Activated T-helper 17 cell treated with anti-CD3 and anti-CD28 coated beads, Interleukin-2, amount 50 U/mL, for 72 hours (primary cell): ENCODE results near the gene TRIM46. TPM values are rescaled to one million over a fixed set of nuclear protein-coding genes. Genes with fewer than 3 reads are reported as not detected.
"Not testable (repeated sequence)": the region's sequence is repeated elsewhere in the genome, so short reads cannot be mapped to it uniquely, and the experiment has no call there.

Experiments
- ATAC-seq: fragments of 150-1000 bp; cut with Tn5 transposase; replicated peaks from 2 replicates; pipeline ENCODE4 v1.10.0; 2021; ENCODE audit warnings: mild to moderate bottlenecking, moderate library complexity
- H3K27ac Mint-ChIP-seq: one replicate; pipeline ENCODE4 v1.8.0; 2022; ENCODE audit warnings: mixed read lengths
- H3K27me3 Mint-ChIP-seq: one replicate; pipeline ENCODE4 v1.8.0; 2022; ENCODE audit warnings: mixed read lengths
- H3K36me3 Mint-ChIP-seq: one replicate; pipeline ENCODE4 v1.8.0; 2022; ENCODE audit warnings: low read depth, mild to moderate bottlenecking, mixed read lengths
- H3K4me1 Mint-ChIP-seq: one replicate; pipeline ENCODE4 v1.8.0; 2022; ENCODE audit warnings: mixed read lengths
- H3K4me3 Mint-ChIP-seq: one replicate; pipeline ENCODE4 v1.8.0; 2022; ENCODE audit warnings: mild to moderate bottlenecking, mixed read lengths
- H3K9me3 Mint-ChIP-seq: one replicate; pipeline ENCODE4 v1.8.0; 2022; ENCODE audit warnings: mixed read lengths
- total RNA-seq, 2 donors: library from RNA; stranded (reverse); gene quantifications; one replicate each; pipeline ENCODE4 v1.2.3, GENCODE V29; 2022

Gene TRIM46
- total RNA-seq, 2 donors from 2014 or later, result 10.6 to 16.6 TPM

- not testable (repeated sequence) for ATAC-seq, H3K4me1 Mint-ChIP-seq, H3K36me3 Mint-ChIP-seq, H3K27ac Mint-ChIP-seq, H3K9me3 Mint-ChIP-seq, H3K4me3 Mint-ChIP-seq, H3K27me3 Mint-ChIP-seq
These were observed 11.0 kb upstream of the TRIM46 start for GRCh38 chr1:155162631-155163030.

GRCh38 chr1:155163785-155164184, 9.9 kb upstream of the TRIM46 start:
- not testable (repeated sequence) for H3K27ac Mint-ChIP-seq, H3K4me3 Mint-ChIP-seq, H3K36me3 Mint-ChIP-seq, ATAC-seq, H3K27me3 Mint-ChIP-seq, H3K9me3 Mint-ChIP-seq
- H3K4me1 Mint-ChIP-seq, result peaks cover 10% of the 10 kb centered on the region

GRCh38 chr1:155164625-155165024, 9.0 kb upstream of the TRIM46 start:
- not testable (repeated sequence) for H3K27ac Mint-ChIP-seq, H3K4me3 Mint-ChIP-seq, H3K9me3 Mint-ChIP-seq, ATAC-seq, H3K36me3 Mint-ChIP-seq, H3K27me3 Mint-ChIP-seq
- H3K4me1 Mint-ChIP-seq, result peaks cover 10% of the 10 kb centered on the region

GRCh38 chr1:155166051-155166470, 7.6 kb upstream of the TRIM46 start:
- ATAC-seq, result no peak
- H3K27ac Mint-ChIP-seq, result no peak overlapping the region
- peaks cover 10% of the 10 kb centered on the region for H3K4me1 Mint-ChIP-seq
- no peaks in the 10 kb centered on the region for H3K27me3 Mint-ChIP-seq
- H3K9me3 Mint-ChIP-seq, result no peaks in the 10 kb centered on the region
- H3K36me3 Mint-ChIP-seq, result peaks cover 22% of the 10 kb centered on the region
- no peak overlapping the region for H3K4me3 Mint-ChIP-seq

GRCh38 chr1:155166471-155167165, 7.0 kb upstream of the TRIM46 start:
- peaks cover 10% of the 10 kb centered on the region for H3K4me1 Mint-ChIP-seq
- ATAC-seq, result no peak
- no peaks in the 10 kb centered on the region for H3K27me3 Mint-ChIP-seq
- no peaks in the 10 kb centered on the region for H3K9me3 Mint-ChIP-seq
- H3K4me3 Mint-ChIP-seq, result no peak overlapping the region
- H3K36me3 Mint-ChIP-seq, result peaks cover 28% of the 10 kb centered on the region
- H3K27ac Mint-ChIP-seq, result no peak overlapping the region

GRCh38 chr1:155167166-155168104, 6.2 kb upstream of the TRIM46 start:
- no peaks in the 10 kb centered on the region for H3K9me3 Mint-ChIP-seq
- H3K27ac Mint-ChIP-seq, result peak overlapping the region; percentile 30
- ATAC-seq, result peak; percentile 86
- no peaks in the 10 kb centered on the region for H3K27me3 Mint-ChIP-seq
- peak overlapping the region; percentile 67 for H3K4me3 Mint-ChIP-seq
- H3K4me1 Mint-ChIP-seq, result peaks cover 16% of the 10 kb centered on the region
- H3K36me3 Mint-ChIP-seq, result peaks cover 36% of the 10 kb centered on the region

GRCh38 chr1:155168105-155168445, 5.6 kb upstream of the TRIM46 start:
- Mint-ChIP-seq H3K36me3 (peaks cover 40% of the 10 kb centered on the region), H3K4me1 (peaks cover 16% of the 10 kb centered on the region), H3K27ac (peak overlapping the region; percentile 30), H3K4me3 (peak overlapping the region; percentile 67)
- H3K27me3 Mint-ChIP-seq, H3K9me3 Mint-ChIP-seq, ATAC-seq: not testable (repeated sequence)

- no peaks in the 10 kb centered on the region for H3K27me3 Mint-ChIP-seq
These were observed 5.0 kb upstream of the TRIM46 start for GRCh38 chr1:155168456-155169210.

GRCh38 chr1:155169541-155169940, 4.1 kb upstream of the TRIM46 start:
- no peak for ATAC-seq
- peaks cover 49% of the 10 kb centered on the region for H3K36me3 Mint-ChIP-seq
- no peak overlapping the region for H3K4me3 Mint-ChIP-seq
- H3K9me3 Mint-ChIP-seq, result no peaks in the 10 kb centered on the region
- H3K27ac Mint-ChIP-seq, result no peak overlapping the region
- no peaks in the 10 kb centered on the region for H3K27me3 Mint-ChIP-seq
- peaks cover 27% of the 10 kb centered on the region for H3K4me1 Mint-ChIP-seq

More at GRCh38 chr1:155168456-155169210, 5.0 kb upstream of the TRIM46 start:
- Mint-ChIP-seq H3K27ac (no peak overlapping the region), H3K9me3 (no peaks in the 10 kb centered on the region), H3K4me3 (no peak overlapping the region), H3K36me3 (peaks cover 45% of the 10 kb centered on the region), H3K4me1 (peaks cover 22% of the 10 kb centered on the region)
- ATAC-seq, result no peak

- Mint-ChIP-seq H3K27me3 (no peaks in the 10 kb centered on the region), H3K9me3 (no peaks in the 10 kb centered on the region), H3K4me1 (peaks cover 27% of the 10 kb centered on the region), H3K36me3 (peaks cover 49% of the 10 kb centered on the region), H3K4me3 (no peak overlapping the region), H3K27ac (no peak overlapping the region)
- no peak for ATAC-seq
These were observed 3.4 kb upstream of the TRIM46 start for GRCh38 chr1:155170101-155170785.

GRCh38 chr1:155170806-155171205, 2.8 kb upstream of the TRIM46 start:
- no peak for ATAC-seq
- Mint-ChIP-seq H3K27ac (no peak overlapping the region), H3K4me1 (peaks cover 27% of the 10 kb centered on the region), H3K27me3 (no peaks in the 10 kb centered on the region), H3K36me3 (peaks cover 49% of the 10 kb centered on the region), H3K9me3 (no peaks in the 10 kb centered on the region), H3K4me3 (peak overlapping the region; percentile 100)

GRCh38 chr1:155171836-155172731, 1.6 kb upstream of the TRIM46 start:
- no peaks in the 10 kb centered on the region for H3K27me3 Mint-ChIP-seq
- H3K9me3 Mint-ChIP-seq, result no peaks in the 10 kb centered on the region
- H3K27ac Mint-ChIP-seq, result peak overlapping the region; percentile 100

GRCh38 chr1:155172732-155173477, 744 bp upstream of the TRIM46 start, which contains the start of gene KRTCAP2:
Gene KRTCAP2 (minus strand): TSS chr1:155173304. CDS start chr1:155173224, 80 bp downstream.
- ATAC-seq, result peak; percentile 85
- Mint-ChIP-seq H3K4me1 (peaks cover 25% of the 10 kb centered on the region), H3K27me3 (no peaks in the 10 kb centered on the region), H3K9me3 (no peaks in the 10 kb centered on the region), H3K27ac (peak within 1 kb of the TSS; percentile 100), H3K36me3 (peaks cover 65% of the 10 kb centered on the region), H3K4me3 (peak within 1 kb of the TSS; percentile 100)

More at GRCh38 chr1:155171836-155172731, 1.6 kb upstream of the TRIM46 start:
- peak overlapping the region; percentile 100 for H3K4me3 Mint-ChIP-seq
- H3K4me1 Mint-ChIP-seq, result peaks cover 34% of the 10 kb centered on the region
- ATAC-seq, result peak; percentile 27
- peaks cover 57% of the 10 kb centered on the region for H3K36me3 Mint-ChIP-seq
